ENCODE results near the gene TMEFF2. TPM values are rescaled to one million over a fixed set of nuclear protein-coding genes. Genes with fewer than 3 reads are reported as not detected.

TMEFF2 gene
- total RNA-seq, 1 donor from 2014 or later: 0.16 TPM

DNA sequence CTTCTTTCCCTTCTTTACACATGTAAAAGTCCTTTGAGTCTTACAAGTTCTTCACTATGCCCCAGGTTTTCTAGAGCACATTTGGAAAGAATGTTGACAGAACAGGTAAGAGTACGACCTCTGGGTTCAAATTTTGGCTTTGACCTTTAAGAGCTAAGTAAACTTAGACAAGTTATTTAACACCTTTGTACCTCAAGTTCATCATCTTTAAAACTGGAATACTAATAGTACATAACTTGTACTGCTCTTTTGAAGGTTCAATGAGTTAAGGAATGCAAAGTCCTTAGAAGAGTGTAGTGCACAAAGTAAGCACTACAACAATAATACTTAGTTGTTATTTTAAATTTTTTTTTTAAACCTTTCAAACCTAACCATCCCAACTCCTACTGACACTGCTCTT is 156.6 kb downstream of the TMEFF2 start:
- H3K27ac ChIP-seq (replicated peaks): no peak overlapping the region
- H3K4me3 ChIP-seq: no peak overlapping the region
- H3K27me3 ChIP-seq (ENCODE audit: low read depth): no peaks in the 10 kb centered on the region
- H3K36me3 ChIP-seq: no peaks in the 10 kb centered on the region
- no peak for DNase-seq
- intact Hi-C loops (cut with micrococcal nuclease): no loop called here
- TF ChIP-seq CTCF (IDR thresholded peaks at IDR 0.05; ENCODE audit: borderline replicate concordance): no peak
- no peaks in the 10 kb centered on the region for H3K9me3 ChIP-seq (replicated peaks)
- H3K4me1 ChIP-seq: no peaks in the 10 kb centered on the region

DNA sequence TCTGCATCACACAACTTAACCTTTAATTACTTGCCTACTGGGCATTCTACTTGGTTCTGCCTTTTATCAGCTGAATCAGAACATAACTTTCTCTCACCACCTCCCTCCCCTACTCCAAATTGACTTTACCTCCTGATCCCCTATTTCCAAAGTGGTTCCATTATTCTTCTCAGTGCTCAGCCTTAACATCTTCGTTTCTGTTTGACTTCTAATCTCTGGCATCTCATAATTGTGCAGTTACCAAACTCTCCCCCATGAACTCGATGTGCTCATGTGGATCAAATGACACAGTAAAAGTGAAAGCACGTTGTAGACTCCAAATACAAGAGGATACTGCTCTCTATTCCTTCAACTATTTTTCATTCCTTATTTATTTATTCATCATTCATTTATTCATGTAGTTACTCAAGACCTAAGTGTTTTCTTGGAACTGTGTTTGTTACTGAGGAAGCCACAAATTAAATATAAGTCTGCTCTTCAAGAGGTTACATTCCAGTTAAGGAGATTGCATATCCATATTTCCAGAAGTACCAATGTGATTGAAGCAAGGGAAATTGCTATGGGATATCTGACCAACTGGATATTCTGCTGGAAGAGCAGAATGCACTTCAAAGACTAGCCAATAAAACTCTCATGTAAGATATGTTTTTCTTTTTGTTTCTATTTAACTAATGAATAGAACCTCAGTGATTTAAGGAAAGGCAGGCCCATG is 158.8 kb downstream of the TMEFF2 start:
- no peak overlapping the region for H3K27ac ChIP-seq (replicated peaks)
- H3K4me1 ChIP-seq: no peaks in the 10 kb centered on the region
- no peaks in the 10 kb centered on the region for H3K9me3 ChIP-seq (replicated peaks)
- no peak overlapping the region for H3K4me3 ChIP-seq
- TF ChIP-seq CTCF (IDR thresholded peaks at IDR 0.05; ENCODE audit: borderline replicate concordance): no peak
- intact Hi-C loops (cut with micrococcal nuclease): no loop called here
- no peaks in the 10 kb centered on the region for H3K27me3 ChIP-seq (ENCODE audit: low read depth)
- no peaks in the 10 kb centered on the region for H3K36me3 ChIP-seq
- no peak for DNase-seq

DNA sequence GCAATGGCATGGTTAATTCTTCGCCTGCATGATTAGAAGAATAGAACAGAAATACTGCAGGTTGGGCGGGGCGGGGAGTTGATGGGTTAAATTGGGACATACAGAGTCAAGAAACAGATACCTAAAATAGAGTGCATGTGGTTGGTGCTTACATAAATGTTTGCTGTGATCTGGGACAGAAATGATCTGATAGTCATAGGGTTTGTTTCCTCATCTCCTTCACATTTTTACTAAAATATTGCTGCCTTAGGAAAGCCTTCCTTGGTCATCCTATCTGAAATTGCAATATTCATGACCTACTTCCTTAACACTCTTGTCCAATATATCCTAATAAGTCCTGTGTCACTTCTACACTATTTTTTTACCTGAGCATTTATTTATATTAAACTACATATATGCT is 163.9 kb downstream of the TMEFF2 start:
- Histone ChIP-seq H3K36me3 (no peaks in the 10 kb centered on the region), H3K4me1 (peaks cover 22% of the 10 kb centered on the region), H3K27ac (replicated peaks) (no peak overlapping the region), H3K4me3 (no peak overlapping the region), H3K9me3 (replicated peaks) (no peaks in the 10 kb centered on the region), H3K27me3 (ENCODE audit: low read depth) (no peaks in the 10 kb centered on the region)
- DNase-seq: no peak
- no peak for TF ChIP-seq CTCF (IDR thresholded peaks at IDR 0.05; ENCODE audit: borderline replicate concordance)
- intact Hi-C loops (cut with micrococcal nuclease): no loop called here

DNA sequence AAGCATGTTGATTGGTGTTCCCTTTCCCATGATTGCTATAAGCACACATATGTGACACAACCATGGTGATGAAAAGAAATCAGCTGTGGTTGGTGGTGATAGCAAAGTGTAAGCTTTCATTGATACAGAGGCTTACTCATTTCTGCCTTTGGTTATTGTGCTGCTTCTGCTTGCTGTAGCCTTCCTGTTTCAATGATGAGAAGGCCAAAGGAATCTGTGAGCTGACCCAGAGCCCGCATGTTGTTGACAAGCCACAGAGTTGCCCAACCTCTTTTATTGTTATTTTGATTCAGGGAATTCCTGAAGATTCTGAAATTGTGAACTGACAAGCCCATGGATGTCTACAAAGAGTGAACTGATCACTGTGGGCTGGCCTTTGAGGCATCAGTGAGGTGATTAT is 164.4 kb downstream of the TMEFF2 start:
- TF ChIP-seq CTCF (IDR thresholded peaks at IDR 0.05; ENCODE audit: borderline replicate concordance): no peak
- H3K27me3 ChIP-seq (ENCODE audit: low read depth): no peaks in the 10 kb centered on the region
- intact Hi-C loops (cut with micrococcal nuclease): no loop called here

GRCh38 chr2:192029089-192029488 is 165.6 kb downstream of the TMEFF2 start:
- DNase-seq: no peak

More for the DNA sequence above, 164.4 kb downstream of the TMEFF2 start:
- Histone ChIP-seq H3K4me1 (peaks cover 23% of the 10 kb centered on the region), H3K27ac (replicated peaks) (no peak overlapping the region), H3K36me3 (no peaks in the 10 kb centered on the region), H3K9me3 (replicated peaks) (no peaks in the 10 kb centered on the region), H3K4me3 (no peak overlapping the region)
- no peak for DNase-seq

More at GRCh38 chr2:192029089-192029488, 165.6 kb downstream of the TMEFF2 start:
- Histone ChIP-seq H3K36me3 (no peaks in the 10 kb centered on the region), H3K27me3 (ENCODE audit: low read depth) (no peaks in the 10 kb centered on the region), H3K27ac (replicated peaks) (no peak overlapping the region), H3K4me3 (no peak overlapping the region), H3K9me3 (replicated peaks) (no peaks in the 10 kb centered on the region), H3K4me1 (peaks cover 23% of the 10 kb centered on the region)
- peak; percentile 11 for TF ChIP-seq CTCF (IDR thresholded peaks at IDR 0.05; ENCODE audit: borderline replicate concordance)
- intact Hi-C loops (cut with micrococcal nuclease): no loop called here
